Mucosa of rectum (tissue), 2 donors: ENCODE results near the gene MARK3.

Experiments used
- H3K27ac ChIP-seq, 2 donors: one replicate each; pipeline ENCODE4 v1.7.0; 2013; ENCODE audit warnings: inconsistent platforms in 2 of 2, low read depth in 2 of 2, low read length in 2 of 2
- H3K27me3 ChIP-seq, 2 donors: one replicate each; pipeline ENCODE4 v1.7.0; 2013; ENCODE audit warnings: low read length in 2 of 2; ENCODE audit not compliant: control insufficient read depth in 2 of 2, insufficient read depth in 2 of 2
- H3K36me3 ChIP-seq, 2 donors: one replicate each; pipeline ENCODE4 v1.7.0; 2013; ENCODE audit warnings: low read length in 2 of 2; ENCODE audit not compliant: control insufficient read depth in 2 of 2, insufficient read depth in 2 of 2
- H3K4me1 ChIP-seq, 2 donors: one replicate each; pipeline ENCODE4 v1.7.0; 2013; ENCODE audit warnings: low read length in 2 of 2, mild to moderate bottlenecking in 1 of 2; ENCODE audit not compliant: control insufficient read depth in 2 of 2, insufficient read depth in 2 of 2
- H3K4me3 ChIP-seq, 2 donors: one replicate each; pipeline ENCODE4 v1.7.0; 2013; ENCODE audit warnings: low read length in 2 of 2
- H3K9ac ChIP-seq, 2 donors: one replicate each; pipeline ENCODE4 v1.7.0; 2013; ENCODE audit warnings: low read length in 2 of 2, low read depth in 1 of 2, mild to moderate bottlenecking in 1 of 2
- H3K9me3 ChIP-seq, 2 donors: one replicate each; pipeline ENCODE4 v1.7.0; 2013; ENCODE audit warnings: low read length in 2 of 2; ENCODE audit not compliant: control insufficient read depth in 2 of 2
- donor health status: healthy.
- donor health status: Normal muscosa, but diverticular disease.

The MARK3 gene

GRCh38 chr14:103451401-103451800, 66.2 kb downstream of the MARK3 start:
- H3K9me3 ChIP-seq: no peaks in the 10 kb centered on the region

GRCh38 chr14:103453791-103454190, 68.6 kb downstream of the MARK3 start:
- Histone ChIP-seq H3K27ac (no peak overlapping the region), H3K27me3 (no peaks in the 10 kb centered on the region), H3K4me1 (peaks cover 0 to 3% of the 10 kb centered on the region in 2 donors), H3K4me3 (no peak overlapping the region), H3K9ac (no peak overlapping the region), H3K9me3 (no peaks in the 10 kb centered on the region), H3K36me3 (peaks cover 3 to 5% of the 10 kb centered on the region in 2 donors)

More at GRCh38 chr14:103451401-103451800, 66.2 kb downstream of the MARK3 start:
- H3K36me3 ChIP-seq: peaks cover 2 to 3% of the 10 kb centered on the region in 2 donors
- no peak overlapping the region for H3K27ac ChIP-seq
- no peaks in the 10 kb centered on the region for H3K27me3 ChIP-seq
- H3K9ac ChIP-seq: no peak overlapping the region
- no peak overlapping the region for H3K4me3 ChIP-seq
- H3K4me1 ChIP-seq: peaks cover 0 to 3% of the 10 kb centered on the region in 2 donors

GRCh38 chr14:103456167-103456835, 71.1 kb downstream of the MARK3 start:
- Histone ChIP-seq H3K9me3 (no peaks in the 10 kb centered on the region), H3K27me3 (no peaks in the 10 kb centered on the region), H3K36me3 (peaks cover 3 to 10% of the 10 kb centered on the region in 2 donors), H3K4me1 (peaks cover 0 to 3% of the 10 kb centered on the region in 2 donors), H3K4me3 (no peak overlapping the region), H3K9ac (no peak overlapping the region), H3K27ac (no peak overlapping the region)

- no peak overlapping the region for H3K4me3 ChIP-seq
- H3K9me3 ChIP-seq: no peaks in the 10 kb centered on the region
- no peak overlapping the region for H3K27ac ChIP-seq
- no peak overlapping the region for H3K9ac ChIP-seq
- peaks cover 20 to 33% of the 10 kb centered on the region in 2 donors for H3K36me3 ChIP-seq
- H3K27me3 ChIP-seq: no peaks in the 10 kb centered on the region
- H3K4me1 ChIP-seq: peaks cover 0 to 3% of the 10 kb centered on the region in 2 donors
Measured at GRCh38 chr14:103460415-103460814, 75.2 kb downstream of the MARK3 start.

GRCh38 chr14:103463149-103463548, 77.9 kb downstream of the MARK3 start:
- no peaks in the 10 kb centered on the region for H3K9me3 ChIP-seq
- no peaks in the 10 kb centered on the region for H3K27me3 ChIP-seq

GRCh38 chr14:103463851-103464250, 78.6 kb downstream of the MARK3 start:
- no peak overlapping the region for H3K4me3 ChIP-seq
- H3K4me1 ChIP-seq: no peaks in the 10 kb centered on the region
- no peaks in the 10 kb centered on the region for H3K27me3 ChIP-seq
- H3K27ac ChIP-seq: no peak overlapping the region
- H3K9me3 ChIP-seq: no peaks in the 10 kb centered on the region
- peaks cover 44 to 45% of the 10 kb centered on the region in 2 donors for H3K36me3 ChIP-seq
- no peak overlapping the region for H3K9ac ChIP-seq

More at GRCh38 chr14:103463149-103463548, 77.9 kb downstream of the MARK3 start:
- H3K9ac ChIP-seq: no peak overlapping the region
- no peak overlapping the region for H3K27ac ChIP-seq
- peaks cover 39 to 45% of the 10 kb centered on the region in 2 donors for H3K36me3 ChIP-seq
- H3K4me1 ChIP-seq: no peaks in the 10 kb centered on the region
- H3K4me3 ChIP-seq: no peak overlapping the region

- H3K4me3 ChIP-seq: no peak overlapping the region
- no peak overlapping the region for H3K27ac ChIP-seq
- H3K9ac ChIP-seq: no peak overlapping the region
- peaks cover 28 to 46% of the 10 kb centered on the region in 2 donors for H3K36me3 ChIP-seq
- no peaks in the 10 kb centered on the region for H3K9me3 ChIP-seq
- no peaks in the 10 kb centered on the region for H3K27me3 ChIP-seq
- H3K4me1 ChIP-seq: no peaks in the 10 kb centered on the region
Measured at GRCh38 chr14:103472939-103473338, 87.7 kb downstream of the MARK3 start.

GRCh38 chr14:103474893-103475292, 89.7 kb downstream of the MARK3 start:
- Histone ChIP-seq H3K27me3 (no peaks in the 10 kb centered on the region), H3K36me3 (peaks cover 27 to 42% of the 10 kb centered on the region in 2 donors), H3K9me3 (no peaks in the 10 kb centered on the region), H3K27ac (no peak overlapping the region), H3K4me1 (no peaks in the 10 kb centered on the region), H3K4me3 (no peak overlapping the region), H3K9ac (no peak overlapping the region)

- H3K4me3 ChIP-seq: no peak overlapping the region
- no peaks in the 10 kb centered on the region for H3K4me1 ChIP-seq
- H3K27ac ChIP-seq: no peak overlapping the region
- no peak overlapping the region for H3K9ac ChIP-seq
- no peaks in the 10 kb centered on the region for H3K27me3 ChIP-seq
- H3K9me3 ChIP-seq: no peaks in the 10 kb centered on the region
- H3K36me3 ChIP-seq: peaks cover 32 to 44% of the 10 kb centered on the region in 2 donors
Measured at GRCh38 chr14:103476065-103476464, 90.8 kb downstream of the MARK3 start.

- Histone ChIP-seq H3K27me3 (no peaks in the 10 kb centered on the region), H3K4me1 (no peaks in the 10 kb centered on the region), H3K4me3 (no peak overlapping the region), H3K9ac (no peak overlapping the region), H3K36me3 (peaks cover 35 to 43% of the 10 kb centered on the region in 2 donors), H3K27ac (no peak overlapping the region), H3K9me3 (no peaks in the 10 kb centered on the region)
Measured at GRCh38 chr14:103476631-103477030, 91.4 kb downstream of the MARK3 start.
